Fibroblast of pulmonary artery (primary cell): Measurements from ENCODE around the gene CTIF.

ENCODE experiments used
- DNase-seq: peaks from one replicate; pipeline ENCODE4 v3.0.0-alpha.2; 2010; ENCODE audit warnings: low read depth
- H3K4me3 ChIP-seq: replicated peaks from 2 replicates; pipeline ENCODE4 v1.5.1; 2011; ENCODE audit warnings: low read depth, mild to moderate bottlenecking, control low read depth, low read length, moderate library complexity
- TF ChIP-seq, protein P1 (sequence below): IDR thresholded peaks from 2 replicates; pipeline ENCODE4 v1.5.1; 2011; ENCODE audit warnings: mild to moderate bottlenecking, control low read depth, low read length, inconsistent platforms; ENCODE audit errors: missing control alignments

The CTIF gene

DNA sequence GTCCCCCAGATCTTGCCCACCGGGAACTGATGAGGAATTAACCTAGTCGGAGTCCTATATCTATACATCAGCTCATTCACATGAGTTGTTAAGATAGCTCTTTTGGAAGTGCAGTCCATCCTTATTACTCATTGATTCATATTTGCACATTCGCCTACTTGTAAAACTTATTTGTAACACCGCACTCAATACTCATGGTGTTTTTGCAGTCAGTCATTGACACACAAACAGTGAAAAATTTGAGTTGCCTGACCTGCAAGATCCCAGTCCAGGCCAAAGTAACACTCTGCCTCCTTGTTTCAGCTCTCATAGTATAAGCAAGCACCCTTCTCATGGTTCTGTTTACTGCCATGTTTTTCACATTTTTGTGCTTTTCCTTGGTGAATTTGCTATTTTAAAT is 180.6 kb downstream of the CTIF start:
- TF ChIP-seq, protein P1, sequence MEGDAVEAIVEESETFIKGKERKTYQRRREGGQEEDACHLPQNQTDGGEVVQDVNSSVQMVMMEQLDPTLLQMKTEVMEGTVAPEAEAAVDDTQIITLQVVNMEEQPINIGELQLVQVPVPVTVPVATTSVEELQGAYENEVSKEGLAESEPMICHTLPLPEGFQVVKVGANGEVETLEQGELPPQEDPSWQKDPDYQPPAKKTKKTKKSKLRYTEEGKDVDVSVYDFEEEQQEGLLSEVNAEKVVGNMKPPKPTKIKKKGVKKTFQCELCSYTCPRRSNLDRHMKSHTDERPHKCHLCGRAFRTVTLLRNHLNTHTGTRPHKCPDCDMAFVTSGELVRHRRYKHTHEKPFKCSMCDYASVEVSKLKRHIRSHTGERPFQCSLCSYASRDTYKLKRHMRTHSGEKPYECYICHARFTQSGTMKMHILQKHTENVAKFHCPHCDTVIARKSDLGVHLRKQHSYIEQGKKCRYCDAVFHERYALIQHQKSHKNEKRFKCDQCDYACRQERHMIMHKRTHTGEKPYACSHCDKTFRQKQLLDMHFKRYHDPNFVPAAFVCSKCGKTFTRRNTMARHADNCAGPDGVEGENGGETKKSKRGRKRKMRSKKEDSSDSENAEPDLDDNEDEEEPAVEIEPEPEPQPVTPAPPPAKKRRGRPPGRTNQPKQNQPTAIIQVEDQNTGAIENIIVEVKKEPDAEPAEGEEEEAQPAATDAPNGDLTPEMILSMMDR, result no peak
- no peak for DNase-seq

DNA sequence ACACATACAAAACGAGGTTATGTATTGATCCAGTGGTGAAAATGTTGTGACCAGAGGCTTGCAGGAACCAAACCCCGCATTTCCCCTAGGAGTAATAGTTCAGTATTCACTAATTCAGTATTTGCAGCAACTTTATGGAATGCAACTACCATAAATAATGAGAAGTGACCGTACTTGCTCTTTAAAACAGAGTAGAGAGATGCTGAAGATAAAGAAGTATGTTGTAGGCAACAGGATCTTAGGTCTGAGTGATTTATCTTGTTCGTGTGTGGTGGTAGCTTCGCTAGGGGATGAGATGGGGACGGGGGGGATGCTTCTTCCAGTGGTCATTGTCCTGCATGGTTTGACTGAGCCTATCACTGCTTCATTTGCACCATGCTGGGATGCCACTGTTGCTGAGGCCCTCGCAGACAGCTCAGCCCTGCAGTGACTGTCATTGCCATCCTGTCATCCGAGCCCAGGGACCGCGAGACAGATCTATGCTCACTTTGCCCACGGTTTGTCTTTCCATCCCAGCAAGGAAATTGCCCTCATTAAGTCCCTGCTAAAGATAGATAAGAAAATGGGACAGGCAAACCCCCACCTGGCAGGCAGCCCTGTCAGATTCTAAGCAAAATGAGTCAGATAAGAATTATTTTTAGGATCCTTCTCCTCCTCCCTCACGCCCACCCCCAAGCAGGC is 181.3 kb downstream of the CTIF start:
- H3K4me3 ChIP-seq, result no peak overlapping the region
- DNase-seq, result no peak
- TF ChIP-seq, protein P1, result no peak

More for the DNA sequence above, 180.6 kb downstream of the CTIF start:
- no peak overlapping the region for H3K4me3 ChIP-seq

DNA sequence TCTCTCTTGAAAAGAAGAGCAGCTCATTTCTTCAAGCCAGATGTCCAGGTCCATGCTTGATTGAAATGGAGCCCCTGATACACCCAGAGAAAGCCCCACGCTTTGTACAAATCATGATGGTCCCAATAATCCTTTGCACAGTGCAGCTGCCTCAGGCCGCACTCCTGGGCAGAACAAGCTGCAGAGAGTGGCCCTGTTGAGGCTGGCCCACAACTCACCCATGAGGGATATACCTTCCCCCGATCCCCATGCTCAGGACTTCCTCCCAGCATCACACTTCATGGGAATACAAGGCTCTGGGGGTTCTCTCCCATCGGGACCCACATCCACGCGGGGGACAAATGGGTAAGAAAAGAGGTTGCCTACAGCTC is 181.8 kb downstream of the CTIF start:
- no peak for DNase-seq
- TF ChIP-seq, protein P1, result no peak
- H3K4me3 ChIP-seq, result no peak overlapping the region

DNA sequence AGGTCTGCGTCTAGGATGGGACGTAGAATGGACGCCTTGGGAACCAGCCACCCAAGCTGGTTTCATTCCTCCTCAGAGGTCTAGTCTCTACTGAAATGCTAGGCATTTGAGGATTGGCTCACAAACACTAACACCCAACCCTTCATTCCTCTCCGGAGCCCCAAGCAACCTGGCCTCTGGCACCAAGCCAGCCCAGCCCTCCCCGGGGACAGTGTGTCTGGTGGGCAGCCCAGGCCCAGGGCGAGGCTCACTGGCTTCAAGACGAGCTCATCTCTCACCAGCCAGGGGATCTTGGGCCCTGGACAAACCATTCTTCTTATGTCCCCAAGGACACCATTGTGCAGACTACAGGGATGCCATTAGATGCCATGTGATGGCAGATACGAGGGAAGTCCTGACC is 182.5 kb downstream of the CTIF start:
- TF ChIP-seq, protein P1, result no peak
- DNase-seq, result no peak
- no peak overlapping the region for H3K4me3 ChIP-seq

DNA sequence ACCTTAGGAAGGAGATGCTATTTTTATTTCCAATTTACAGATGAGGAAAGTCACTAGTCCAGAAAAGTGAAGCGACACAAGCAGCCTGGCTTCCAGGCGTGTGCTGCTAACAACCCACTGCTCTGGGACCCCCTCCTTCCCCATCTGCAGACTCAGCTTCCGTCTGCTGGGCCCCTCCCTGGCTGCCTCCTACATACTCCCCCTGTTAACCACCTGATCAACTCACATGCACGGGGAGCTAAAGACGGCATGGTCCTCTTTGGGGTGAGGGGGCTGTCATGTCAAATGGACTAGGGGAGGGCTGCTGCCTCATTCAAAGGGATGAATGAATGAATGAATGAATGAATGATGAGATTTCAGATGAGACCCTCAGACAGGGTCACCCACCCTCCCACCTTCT is 184.2 kb downstream of the CTIF start:
- TF ChIP-seq, protein P1, result no peak
- no peak for DNase-seq
- H3K4me3 ChIP-seq, result no peak overlapping the region

DNA sequence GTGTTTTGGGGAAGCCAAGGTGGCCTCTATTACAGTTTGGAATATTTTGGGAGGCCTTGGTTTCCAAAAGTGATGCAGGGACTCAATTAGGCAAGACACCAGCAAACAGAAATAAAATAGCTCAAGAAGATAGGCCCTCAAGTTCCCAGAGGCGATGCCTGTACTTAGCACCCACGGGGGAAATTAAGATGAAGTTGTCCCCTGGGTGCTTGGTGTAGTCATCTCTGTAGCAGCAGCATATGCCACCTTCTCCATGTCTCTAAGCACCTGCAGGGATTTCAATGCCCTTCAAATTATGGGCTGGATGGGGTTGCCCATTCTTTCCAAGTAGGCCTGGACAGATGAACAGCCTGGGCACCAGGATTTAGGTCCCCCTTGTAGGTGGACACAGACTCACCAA is 185.0 kb downstream of the CTIF start:
- TF ChIP-seq, protein P1, result no peak
- DNase-seq, result no peak

DNA sequence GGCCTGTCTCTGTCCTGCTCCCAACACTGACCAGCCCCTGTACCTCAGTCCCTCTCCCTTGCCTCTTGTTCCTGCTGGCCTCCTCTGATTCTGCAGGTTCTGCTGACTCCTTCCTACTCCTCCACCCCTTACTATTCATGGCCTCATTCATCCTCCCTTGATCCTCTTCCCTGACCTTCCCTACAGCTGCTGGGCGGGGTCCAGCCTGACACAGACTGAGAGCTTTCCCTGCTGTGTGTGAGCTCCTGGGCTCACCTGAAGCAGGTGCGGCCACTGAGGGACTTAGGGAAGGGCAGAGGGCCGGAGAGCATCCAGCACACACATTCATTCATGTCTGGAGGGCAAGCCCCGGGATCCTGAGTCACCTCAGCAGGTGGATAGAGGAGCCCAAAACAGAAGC is 185.6 kb downstream of the CTIF start:
- TF ChIP-seq, protein P1, result no peak
- DNase-seq, result no peak
- H3K4me3 ChIP-seq, result no peak overlapping the region

More for the DNA sequence above, 185.0 kb downstream of the CTIF start:
- H3K4me3 ChIP-seq, result no peak overlapping the region
